Thoracic aorta (tissue), 2 donors: Measurements from ENCODE around the gene AK9. TPM values are rescaled to one million over a fixed set of nuclear protein-coding genes. Genes with fewer than 3 reads are reported as not detected.

Experiments
- ATAC-seq: fragments of 150-250 bp; one replicate; pipeline ENCODE4 v1.8.0; 2017; ENCODE audit warnings: low read depth; ENCODE audit not compliant: insufficient number of reproducible peaks, low FRiP score
- DNase-seq: peaks from one replicate; pipeline ENCODE4 v3.0.0-alpha.2; 2020; ENCODE audit warnings: low spot score
- H3K27ac ChIP-seq, 2 donors: fragments of 200-600 bp; sonication (generic); 1 replicate in 1 of 2; 2 replicates in 1 of 2; pipeline ENCODE4 v1.5.1; 2016; ENCODE audit warnings: mild to moderate bottlenecking in 2 of 2, moderate library complexity in 2 of 2
- H3K27me3 ChIP-seq: fragments of 200-600 bp; sonication (generic); replicated peaks from 2 replicates; pipeline ENCODE4 v1.6.0; 2016; ENCODE audit warnings: mild to moderate bottlenecking; ENCODE audit not compliant: insufficient read depth
- H3K36me3 ChIP-seq: fragments of 200-600 bp; sonication (generic); one replicate; pipeline ENCODE4 v1.5.1; 2016
- H3K4me1 ChIP-seq, 2 donors: fragments of 200-600 bp; sonication (generic); 1 replicate in 1 of 2; 2 replicates in 1 of 2; pipeline versions ENCODE4 v1.5.1 to v1.6.0; 2016; ENCODE audit warnings: low read depth in 2 of 2, mild to moderate bottlenecking in 1 of 2; ENCODE audit not compliant: control insufficient read depth in 1 of 2
- H3K4me3 ChIP-seq: fragments of 200-600 bp; sonication (generic); 2 replicates; pipeline ENCODE4 v1.5.1; 2016; ENCODE audit warnings: mild to moderate bottlenecking
- H3K9me3 ChIP-seq: fragments of 200-600 bp; sonication (generic); 2 replicates; pipeline ENCODE4 v1.5.1; 2016
- CTCF ChIP-seq: fragments of 200-600 bp; sonication (generic); IDR thresholded peaks from one replicate; pipeline ENCODE4 v1.5.1; 2019; ENCODE audit warnings: antibody characterized with exemption
- total RNA-seq, 2 donors: library from RNA; depleted of rRNA; stranded (reverse); fragments of >200 nt; gene quantifications; one replicate each; pipeline versions ENCODE4 v1.1.0 to v1.2.3, GENCODE V29; 2016

The AK9 gene
- total RNA-seq, 2 donors from 2014 or later: 12.5 to 12.8 TPM

- Histone ChIP-seq H3K9me3 (no peaks in the 10 kb centered on the region), H3K4me3 (no peak overlapping the region), H3K4me1 (no peaks in the 10 kb centered on the region), H3K27me3 (no peaks in the 10 kb centered on the region), H3K27ac (no peak overlapping the region), H3K36me3 (no peaks in the 10 kb centered on the region)
- TF ChIP-seq CTCF: no peak
- ATAC-seq (no peak), DNase-seq (no peak)
These were observed 30.3 kb downstream of the AK9 start for GRCh38 chr6:109660526-109661320.

- no peak for DNase-seq
- no peaks in the 10 kb centered on the region for H3K36me3 ChIP-seq
- H3K9me3 ChIP-seq: no peaks in the 10 kb centered on the region
- no peak overlapping the region for H3K27ac ChIP-seq
- ATAC-seq: no peak
- no peaks in the 10 kb centered on the region for H3K4me1 ChIP-seq
- no peaks in the 10 kb centered on the region for H3K27me3 ChIP-seq
- no peak overlapping the region for H3K4me3 ChIP-seq
- TF ChIP-seq CTCF: no peak
These were observed 35.2 kb downstream of the AK9 start for GRCh38 chr6:109655761-109656262.

DNA sequence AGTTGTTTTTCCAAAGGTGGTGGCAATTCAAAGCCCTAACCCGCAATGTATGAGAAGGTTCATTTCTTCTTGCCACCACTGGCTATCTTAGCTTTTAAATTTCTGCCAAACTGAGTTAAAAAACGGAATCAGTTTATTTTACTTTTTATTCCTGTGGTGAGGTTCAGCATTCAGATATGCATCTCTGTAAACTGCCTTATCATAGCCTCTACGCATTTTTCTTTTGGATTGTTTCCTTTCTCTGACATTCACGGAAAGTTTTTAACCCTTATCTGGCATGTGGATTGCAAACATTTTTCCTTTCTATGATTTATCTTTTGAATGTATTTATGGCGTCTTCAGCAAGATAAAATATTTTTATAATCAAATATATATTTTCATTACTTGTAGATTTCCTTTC lies 37.7 kb downstream of the AK9 start:
- no peak for TF ChIP-seq CTCF
- no peak for DNase-seq

DNA sequence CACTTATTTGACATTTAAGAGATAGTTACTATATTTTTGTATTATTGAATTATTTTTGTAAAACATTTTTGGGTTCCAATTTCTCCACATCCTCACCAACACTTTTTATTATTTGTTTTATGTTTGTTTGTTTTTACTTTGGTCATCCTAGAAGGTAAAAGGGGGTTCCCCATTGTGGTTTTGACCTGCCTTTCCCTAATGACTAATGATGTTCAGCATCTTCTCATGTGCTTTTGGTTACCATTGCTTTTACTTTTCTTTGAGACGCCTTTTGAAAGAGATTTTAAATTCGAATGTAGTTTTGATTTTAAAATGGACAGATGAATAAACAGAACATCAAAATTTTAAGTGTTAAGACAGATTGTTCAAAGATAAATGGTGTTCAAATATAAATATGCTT lies 46.9 kb downstream of the AK9 start:
- TF ChIP-seq CTCF: no peak
- no peak overlapping the region for H3K27ac ChIP-seq
- no peaks in the 10 kb centered on the region for H3K4me1 ChIP-seq
- DNase-seq (no peak), ATAC-seq (no peak)
- peaks cover 4% of the 10 kb centered on the region for H3K36me3 ChIP-seq
- no peak overlapping the region for H3K4me3 ChIP-seq
- peaks cover 9% of the 10 kb centered on the region for H3K9me3 ChIP-seq
- H3K27me3 ChIP-seq: no peaks in the 10 kb centered on the region

More for the DNA sequence above, 37.7 kb downstream of the AK9 start:
- no peaks in the 10 kb centered on the region for H3K27me3 ChIP-seq
- no peaks in the 10 kb centered on the region for H3K4me1 ChIP-seq
- no peaks in the 10 kb centered on the region for H3K9me3 ChIP-seq
- no peak overlapping the region for H3K4me3 ChIP-seq
- H3K36me3 ChIP-seq: no peaks in the 10 kb centered on the region
- H3K27ac ChIP-seq: no peak overlapping the region
- ATAC-seq: no peak

GRCh38 chr6:109632405-109632804 lies 58.6 kb downstream of the AK9 start:
- DNase-seq (no peak), ATAC-seq (no peak)
- Histone ChIP-seq H3K36me3 (no peaks in the 10 kb centered on the region), H3K4me1 (no peaks in the 10 kb centered on the region), H3K9me3 (no peaks in the 10 kb centered on the region), H3K4me3 (no peak overlapping the region), H3K27ac (no peak overlapping the region), H3K27me3 (no peaks in the 10 kb centered on the region)
- no peak for TF ChIP-seq CTCF
